Activated CD4-positive, alpha-beta T cell treated with anti-CD3 and anti-CD28 coated beads for 36 hours (primary cell): Measurements from ENCODE around the gene APC. TPM values are rescaled to one million over a fixed set of nuclear protein-coding genes. Genes with fewer than 3 reads are reported as not detected.

Experiments used
- ATAC-seq: fragments of 200-7000 bp; cut with Tn5 transposase; one replicate; pipeline ENCODE4 v1.10.0; 2021; ENCODE audit warnings: mild to moderate bottlenecking, moderate library complexity
- CTCF ChIA-PET: fragments of 350-600 bp; sonication (Branson Sonifier 250); formaldehyde crosslinking; loops from one replicate; lab custom pipeline; 2021; ENCODE audit warnings: antibody characterized with exemption; lab: Charles Lee
- POLR2A ChIA-PET: fragments of 350-600 bp; sonication (Branson Sonifier 250); formaldehyde crosslinking; loops from one replicate; lab custom pipeline; 2021; ENCODE audit warnings: antibody characterized with exemption, inconsistent platforms; lab: Charles Lee
- DNase-seq: peaks from one replicate; pipeline ENCODE4 v3.0.0-alpha.2; 2020
- H3K27ac Mint-ChIP-seq: one replicate; pipeline ENCODE4 v1.8.0; 2021; ENCODE audit warnings: mixed read lengths
- H3K27me3 Mint-ChIP-seq: one replicate; pipeline ENCODE4 v1.8.0; 2021; ENCODE audit warnings: mixed read lengths
- H3K36me3 Mint-ChIP-seq: one replicate; pipeline ENCODE4 v1.8.0; 2021; ENCODE audit warnings: low read depth, mixed read lengths
- H3K4me1 Mint-ChIP-seq: one replicate; pipeline ENCODE4 v1.8.0; 2021; ENCODE audit warnings: mixed read lengths
- H3K4me3 Mint-ChIP-seq: one replicate; pipeline ENCODE4 v1.8.0; 2021; ENCODE audit warnings: mild to moderate bottlenecking, moderate library complexity, mixed read lengths
- H3K9me3 Mint-ChIP-seq: one replicate; pipeline ENCODE4 v1.8.0; 2021; ENCODE audit warnings: low read depth, mixed read lengths
- intact Hi-C, 2 experiments: fragments of 100-400 bp; cut with DNase I in 1 of 2; cut with micrococcal nuclease in 1 of 2; formaldehyde crosslinking; loops; one replicate each; pipeline versions ENCODE4 v1.14.2 to v1.15.1; 2022 to 2024; cut with DNase I, micrococcal nuclease
- total RNA-seq, 2 experiments: library from RNA; stranded (reverse); gene quantifications; one replicate each; pipeline ENCODE4 v1.2.3, GENCODE V29; 2021

APC gene
- total RNA-seq, 2 experiments from 2014 or later = 20.1 to 22.3 TPM

DNA sequence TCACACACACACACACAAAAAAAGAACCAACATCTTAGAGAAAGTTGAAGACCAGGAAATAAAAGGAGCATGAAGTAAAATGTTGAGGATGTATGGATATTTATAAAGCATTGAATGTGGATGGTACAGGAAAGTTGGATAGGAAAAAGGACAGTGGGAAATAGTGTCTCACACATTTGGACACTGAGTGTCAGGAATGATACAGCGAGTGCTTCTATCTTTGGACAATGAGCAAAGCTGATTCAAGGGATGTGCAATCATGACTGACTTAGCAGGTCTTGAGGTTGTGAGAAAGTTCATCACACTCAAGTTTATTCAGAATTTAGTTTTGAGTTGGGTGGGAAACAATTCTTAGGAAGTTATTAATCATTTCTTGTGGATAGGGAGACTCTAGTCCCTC, 73.3 kb downstream of the APC start:
- no peak overlapping the region for H3K4me3 Mint-ChIP-seq
- POLR2A ChIA-PET = no interaction called here
- H3K27ac Mint-ChIP-seq = no peak overlapping the region
- no peaks in the 10 kb centered on the region for H3K27me3 Mint-ChIP-seq
- ATAC-seq (no peak), DNase-seq (no peak)
- intact Hi-C loops = no loop called here
- no peaks in the 10 kb centered on the region for H3K9me3 Mint-ChIP-seq
- CTCF ChIA-PET = interaction anchor here (0.7 kb wide), 1 partner anchor 727 kb away, joined by 3 read pairs; no protein-coding TSS in a partner anchor
- peaks cover 24% of the 10 kb centered on the region for H3K36me3 Mint-ChIP-seq
- H3K4me1 Mint-ChIP-seq = peaks cover 11% of the 10 kb centered on the region

DNA sequence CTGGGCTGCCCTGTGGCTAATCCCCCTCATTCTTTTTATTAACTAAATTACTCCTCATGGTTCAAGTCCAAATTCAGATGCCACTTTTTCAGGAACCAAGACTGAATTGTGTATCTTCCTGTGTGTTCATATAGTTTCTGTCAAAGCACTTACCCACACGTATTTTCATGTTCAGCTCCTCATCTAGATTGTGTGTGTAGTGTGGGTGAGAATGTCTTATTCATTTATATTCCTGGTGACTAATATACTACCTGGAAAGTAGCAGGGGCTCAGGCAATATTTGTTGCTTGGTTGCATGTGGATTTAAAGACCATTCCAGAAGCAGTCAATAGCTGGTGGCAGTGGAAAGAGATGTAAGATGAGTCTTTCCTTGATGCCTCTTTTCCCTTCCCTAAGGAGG, 74.9 kb downstream of the APC start:
- no peak for DNase-seq
- intact Hi-C loops = no loop called here
- Mint-ChIP-seq H3K4me1 (peaks cover 11% of the 10 kb centered on the region), H3K27ac (peak overlapping the region; percentile 39), H3K4me3 (no peak overlapping the region), H3K27me3 (no peaks in the 10 kb centered on the region), H3K9me3 (no peaks in the 10 kb centered on the region), H3K36me3 (peaks cover 25% of the 10 kb centered on the region)
- CTCF ChIA-PET = interaction anchor here (1.0 kb wide), 1 partner anchor 54 kb away, joined by 3 read pairs; no protein-coding TSS in a partner anchor
- peak; percentile 42 for ATAC-seq
- POLR2A ChIA-PET = no interaction called here

DNA sequence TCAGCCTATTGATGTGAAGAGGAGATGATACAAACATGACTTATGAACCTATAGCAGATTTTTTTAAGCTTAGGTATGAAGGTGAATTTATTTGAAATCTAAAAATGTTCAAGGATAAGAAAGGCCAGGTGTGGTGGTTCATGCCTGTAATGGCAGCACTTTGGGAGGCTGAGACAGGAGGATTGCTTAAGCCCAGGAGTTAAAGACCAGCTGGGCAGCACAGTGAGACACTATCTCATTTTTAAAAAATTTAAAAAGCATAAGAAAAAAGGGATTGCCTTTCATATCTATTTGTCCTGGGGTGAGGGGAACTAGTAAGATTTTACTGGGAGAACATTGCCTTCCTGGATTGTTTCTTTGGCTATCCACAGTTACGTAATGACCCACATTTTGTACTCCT, 82.6 kb downstream of the APC start:
- no peak overlapping the region for H3K27ac Mint-ChIP-seq
- no peaks in the 10 kb centered on the region for H3K9me3 Mint-ChIP-seq
- no peaks in the 10 kb centered on the region for H3K4me1 Mint-ChIP-seq
- POLR2A ChIA-PET = no interaction called here
- peaks cover 16% of the 10 kb centered on the region for H3K36me3 Mint-ChIP-seq
- no peaks in the 10 kb centered on the region for H3K27me3 Mint-ChIP-seq
- CTCF ChIA-PET = no interaction called here
- intact Hi-C loops = no loop called here
- no peak overlapping the region for H3K4me3 Mint-ChIP-seq
- ATAC-seq (no peak), DNase-seq (no peak)

DNA sequence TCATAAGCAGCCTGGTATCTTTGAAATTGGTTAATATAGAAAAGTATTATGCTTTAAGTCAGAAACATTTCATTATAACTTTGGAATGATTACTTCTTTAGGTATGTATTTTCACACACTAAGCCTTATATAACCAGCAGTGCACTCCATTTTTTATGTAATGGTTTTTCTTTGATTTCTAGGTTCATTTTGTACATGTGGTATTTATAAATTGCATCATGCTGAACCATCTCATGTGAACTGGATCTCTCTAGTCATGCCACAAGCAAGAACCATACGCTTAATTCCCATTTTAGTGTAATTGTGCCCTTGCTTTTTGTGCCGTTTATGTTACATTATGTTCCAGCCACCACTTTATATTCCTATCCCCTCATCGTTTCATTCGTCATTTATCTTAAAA, 84.8 kb downstream of the APC start:
- intact Hi-C loops = no loop called here
- Mint-ChIP-seq H3K27ac (no peak overlapping the region), H3K27me3 (no peaks in the 10 kb centered on the region), H3K4me3 (no peak overlapping the region), H3K4me1 (no peaks in the 10 kb centered on the region), H3K9me3 (no peaks in the 10 kb centered on the region), H3K36me3 (peaks cover 18% of the 10 kb centered on the region)
- CTCF ChIA-PET = no interaction called here
- POLR2A ChIA-PET = no interaction called here
- no peak for ATAC-seq
- DNase-seq = no peak

DNA sequence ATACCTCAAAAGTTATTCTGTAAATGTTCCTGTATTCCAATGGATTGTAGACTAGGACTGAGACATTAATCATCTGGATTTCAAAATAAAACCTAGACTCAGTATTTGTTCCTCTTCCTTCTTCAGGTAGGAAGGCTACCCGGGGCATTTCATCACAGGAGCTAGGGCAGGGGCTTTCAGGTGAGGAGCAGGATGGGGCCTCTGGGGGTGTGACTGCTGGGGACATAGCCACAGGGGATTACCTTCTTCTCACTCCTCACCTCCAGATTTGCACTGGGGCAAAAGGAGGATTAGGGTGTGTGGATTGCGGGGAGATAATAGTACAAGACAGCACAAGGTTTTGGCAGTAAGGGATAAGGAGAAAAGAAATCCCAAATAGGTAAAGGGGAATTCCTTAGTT, 85.5 kb downstream of the APC start:
- Mint-ChIP-seq H3K27ac (peak overlapping the region; percentile 3), H3K4me1 (no peaks in the 10 kb centered on the region), H3K9me3 (no peaks in the 10 kb centered on the region), H3K27me3 (no peaks in the 10 kb centered on the region), H3K36me3 (peaks cover 14% of the 10 kb centered on the region), H3K4me3 (no peak overlapping the region)
- DNase-seq (no peak), ATAC-seq (no peak)
- intact Hi-C loops = no loop called here
- CTCF ChIA-PET = no interaction called here
- POLR2A ChIA-PET = no interaction called here

DNA sequence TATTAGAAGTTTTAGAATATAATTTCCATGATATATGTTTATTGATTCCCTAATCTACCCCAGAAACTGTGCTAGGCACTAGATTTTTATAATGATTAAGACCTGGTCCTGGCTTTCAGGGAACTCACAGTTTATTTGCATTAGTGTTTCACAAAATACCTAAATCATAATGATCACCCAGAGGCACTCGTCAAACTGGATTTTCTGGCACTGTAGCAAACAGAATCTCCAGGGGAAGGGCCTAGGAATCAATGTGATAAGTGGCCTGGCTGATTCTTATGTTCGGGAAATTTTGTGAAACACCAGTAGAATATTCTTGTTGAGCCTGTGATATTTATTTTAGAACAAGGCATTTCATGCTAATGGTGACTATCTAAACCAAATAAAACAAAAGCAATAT, 86.0 kb downstream of the APC start:
- H3K36me3 Mint-ChIP-seq = peaks cover 14% of the 10 kb centered on the region
- intact Hi-C loops = no loop called here
- H3K4me1 Mint-ChIP-seq = no peaks in the 10 kb centered on the region
- ChIA-PET CTCF (no interaction called here), POLR2A (no interaction called here)
- H3K9me3 Mint-ChIP-seq = no peaks in the 10 kb centered on the region
- ATAC-seq (no peak), DNase-seq (no peak)
- no peak overlapping the region for H3K27ac Mint-ChIP-seq
- no peaks in the 10 kb centered on the region for H3K27me3 Mint-ChIP-seq
- no peak overlapping the region for H3K4me3 Mint-ChIP-seq

DNA sequence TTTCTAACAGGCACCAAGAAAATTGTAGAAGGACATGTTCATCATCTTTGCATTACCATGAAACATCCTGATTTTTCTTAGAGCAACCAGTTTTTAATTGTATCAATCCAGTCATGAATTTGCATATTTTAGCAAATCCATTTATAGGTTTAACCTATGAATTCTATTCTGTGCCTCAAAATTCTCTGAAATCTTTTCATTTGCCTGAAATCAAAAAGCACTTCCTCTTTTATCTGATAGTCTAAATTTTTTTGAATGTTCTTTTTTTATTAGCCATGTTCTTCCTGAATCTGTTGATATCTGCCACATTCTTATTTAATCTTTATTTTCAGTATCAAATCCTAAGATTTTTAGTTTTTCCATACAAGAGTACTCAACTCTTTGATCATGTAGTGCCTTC, 86.5 kb downstream of the APC start:
- H3K4me1 Mint-ChIP-seq = no peaks in the 10 kb centered on the region
- no peaks in the 10 kb centered on the region for H3K27me3 Mint-ChIP-seq
- intact Hi-C loops = no loop called here
- ATAC-seq (no peak), DNase-seq (no peak)
- H3K4me3 Mint-ChIP-seq = no peak overlapping the region
- ChIA-PET CTCF (no interaction called here), POLR2A (no interaction called here)
- H3K27ac Mint-ChIP-seq = no peak overlapping the region
- H3K36me3 Mint-ChIP-seq = peaks cover 17% of the 10 kb centered on the region
- H3K9me3 Mint-ChIP-seq = no peaks in the 10 kb centered on the region

DNA sequence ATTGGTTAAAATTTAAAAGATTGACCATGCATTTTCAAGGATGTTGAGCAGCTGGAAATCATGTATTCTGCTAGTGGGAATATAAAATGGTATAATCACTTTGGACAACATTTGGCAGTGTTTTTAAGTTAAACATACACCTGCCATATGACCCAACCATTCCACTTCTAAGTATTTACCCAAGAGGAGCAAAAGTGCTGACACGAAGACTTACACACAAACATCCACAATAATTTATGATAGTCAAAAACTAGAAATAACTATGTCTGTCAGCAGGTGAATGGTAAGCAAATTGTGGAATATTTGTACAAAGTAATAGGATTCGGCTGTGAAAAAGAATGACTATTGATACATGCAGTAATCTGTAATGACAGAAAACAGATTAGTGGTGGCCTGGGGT, 92.7 kb downstream of the APC start:
- H3K36me3 Mint-ChIP-seq = peaks cover 24% of the 10 kb centered on the region
- DNase-seq (no peak), ATAC-seq (no peak)
- POLR2A ChIA-PET = no interaction called here
- no peaks in the 10 kb centered on the region for H3K9me3 Mint-ChIP-seq
- CTCF ChIA-PET = interaction anchor here (0.8 to 1.4 kb wide), 2 partner anchors 19 to 1106 kb away, joined by 3 read pairs; no protein-coding TSS in a partner anchor
- no peaks in the 10 kb centered on the region for H3K4me1 Mint-ChIP-seq
- H3K27me3 Mint-ChIP-seq = no peaks in the 10 kb centered on the region
- no peak overlapping the region for H3K4me3 Mint-ChIP-seq
- intact Hi-C loops = no loop called here
- no peak overlapping the region for H3K27ac Mint-ChIP-seq

DNA sequence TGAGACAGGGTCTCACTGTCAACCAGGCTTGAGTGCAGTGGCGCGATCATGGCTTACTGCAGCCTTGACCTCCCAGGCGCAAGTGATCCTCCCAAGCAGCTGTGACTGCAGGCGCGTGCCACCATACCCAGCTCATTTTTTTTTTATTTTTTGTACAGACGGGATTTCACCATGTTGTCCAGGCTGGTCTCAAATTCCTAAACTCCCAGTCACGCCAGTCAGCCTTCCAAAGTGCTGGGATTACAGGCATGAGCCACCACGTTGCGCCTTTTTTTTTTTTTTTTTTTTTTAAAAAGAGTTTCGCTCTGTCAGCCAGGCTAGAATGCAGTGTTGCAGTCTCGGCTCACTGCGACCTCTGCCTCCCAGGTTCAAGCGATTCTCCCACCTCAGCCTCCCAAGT, 96.3 kb downstream of the APC start:
- POLR2A ChIA-PET = no interaction called here
- no peaks in the 10 kb centered on the region for H3K27me3 Mint-ChIP-seq
- ATAC-seq (no peak), DNase-seq (no peak)
- H3K9me3 Mint-ChIP-seq = no peaks in the 10 kb centered on the region
- peaks cover 36% of the 10 kb centered on the region for H3K36me3 Mint-ChIP-seq
- intact Hi-C loops = no loop called here
- no peaks in the 10 kb centered on the region for H3K4me1 Mint-ChIP-seq
- CTCF ChIA-PET = interaction anchor here (1.9 kb wide), 1 partner anchor 14 kb away, joined by 4 read pairs; no protein-coding TSS in a partner anchor
- no peak overlapping the region for H3K27ac Mint-ChIP-seq
- H3K4me3 Mint-ChIP-seq = no peak overlapping the region

DNA sequence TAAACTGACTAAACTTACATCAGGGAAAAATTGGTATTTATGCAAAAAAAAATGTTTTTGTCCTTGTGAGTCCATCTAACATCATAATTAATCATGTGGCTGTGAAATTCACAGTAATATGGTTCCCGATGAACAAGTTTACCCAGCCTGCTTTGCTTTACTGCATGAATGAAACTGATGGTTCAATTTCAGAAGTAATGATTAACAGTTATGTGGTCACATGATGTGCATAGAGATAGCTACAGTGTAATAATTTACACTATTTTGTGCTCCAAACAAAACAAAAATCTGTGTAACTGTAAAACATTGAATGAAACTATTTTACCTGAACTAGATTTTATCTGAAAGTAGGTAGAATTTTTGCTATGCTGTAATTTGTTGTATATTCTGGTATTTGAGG, 106.8 kb downstream of the APC start:
- ChIA-PET CTCF (interaction anchor here (1.0 kb wide), 1 partner anchor 9 kb away, joined by 4 read pairs; no protein-coding TSS in a partner anchor), POLR2A (no interaction called here)
- DNase-seq = no peak
- H3K9me3 Mint-ChIP-seq = no peaks in the 10 kb centered on the region
- no peaks in the 10 kb centered on the region for H3K27me3 Mint-ChIP-seq
- no peak for ATAC-seq
- H3K27ac Mint-ChIP-seq = no peak overlapping the region
- H3K36me3 Mint-ChIP-seq = peaks cover 11% of the 10 kb centered on the region
- H3K4me1 Mint-ChIP-seq = peaks cover 4% of the 10 kb centered on the region
- intact Hi-C loops = no loop called here
- no peak overlapping the region for H3K4me3 Mint-ChIP-seq

DNA sequence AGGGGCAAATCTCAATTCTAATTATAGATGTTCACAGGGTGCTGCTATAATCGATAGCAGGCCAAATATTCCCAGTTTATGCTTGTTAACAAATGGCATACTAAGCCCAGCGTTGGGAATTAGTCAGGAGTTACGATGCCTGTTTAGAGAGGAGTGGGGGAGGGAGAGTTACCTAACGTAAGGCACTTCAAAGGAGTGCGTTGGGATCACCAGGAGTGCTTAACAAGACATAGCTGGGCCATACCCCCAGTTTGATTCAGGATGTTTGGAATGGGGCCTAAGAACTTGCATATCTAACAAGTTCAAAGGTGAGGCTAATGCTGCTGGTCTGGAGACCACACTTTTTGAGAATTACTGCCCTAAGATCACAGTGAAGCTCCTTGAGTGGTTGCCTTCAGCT, 108.9 kb downstream of the APC start:
- Mint-ChIP-seq H3K4me1 (peaks cover 4% of the 10 kb centered on the region), H3K36me3 (peaks cover 2% of the 10 kb centered on the region), H3K9me3 (no peaks in the 10 kb centered on the region), H3K27me3 (no peaks in the 10 kb centered on the region), H3K27ac (no peak overlapping the region), H3K4me3 (no peak overlapping the region)
- ATAC-seq (no peak), DNase-seq (no peak)
- POLR2A ChIA-PET = no interaction called here
- intact Hi-C loops = no loop called here
- CTCF ChIA-PET = interaction anchor here (0.5 kb wide), 1 partner anchor 158 kb away, joined by 3 read pairs; no protein-coding TSS in a partner anchor

DNA sequence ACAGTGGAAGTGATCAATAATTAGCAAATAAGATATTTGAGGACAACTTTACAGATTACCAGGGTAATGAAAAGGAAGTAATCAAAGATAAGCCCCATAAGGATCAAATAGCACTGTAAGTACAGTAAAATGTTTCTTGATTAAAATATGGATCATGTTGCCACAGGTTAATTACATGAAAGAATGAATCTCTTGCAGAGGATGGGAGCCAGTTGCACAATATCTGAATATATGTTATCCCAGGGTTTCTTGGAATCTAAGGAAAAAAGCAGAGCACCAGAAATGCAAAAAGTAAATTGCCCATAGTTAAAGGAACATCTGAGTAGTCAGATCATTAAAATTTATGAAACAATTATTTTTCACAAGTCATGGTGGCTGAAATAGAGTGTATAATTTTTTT, 109.6 kb downstream of the APC start:
- Mint-ChIP-seq H3K27ac (no peak overlapping the region), H3K9me3 (no peaks in the 10 kb centered on the region), H3K36me3 (peaks cover 2% of the 10 kb centered on the region), H3K4me3 (no peak overlapping the region), H3K4me1 (peaks cover 4% of the 10 kb centered on the region), H3K27me3 (no peaks in the 10 kb centered on the region)
- intact Hi-C loops = no loop called here
- ATAC-seq (no peak), DNase-seq (no peak)
- POLR2A ChIA-PET = no interaction called here
- CTCF ChIA-PET = interaction anchor here (2.2 kb wide), 1 partner anchor 10 kb away, joined by 9 read pairs; no protein-coding TSS in a partner anchor
